ELR (cell line): ENCODE measurements around the gene RBM4B.
"Not testable (repeated sequence)": the region's sequence is repeated elsewhere in the genome, so short reads cannot be mapped to it uniquely, and the experiment has no call there.

ENCODE experiments used
- DNase-seq: peaks from one replicate; pipeline ENCODE4 v3.0.0-alpha.2; 2015; ENCODE audit warnings: low read depth

Gene RBM4B

GRCh38 chr11:66677599-66678375 lies at the start of gene RBM4B:
TSS of gene RBM4B (minus strand) at chr11:66677887. CDS start at chr11:66677079, 808 bp downstream.
- DNase-seq, result peak; percentile 96

GRCh38 chr11:66725647-66726046 lies 48.0 kb upstream of the RBM4B start:
- no peak for DNase-seq

GRCh38 chr11:66725114-66725513 lies 47.4 kb upstream of the RBM4B start:
- DNase-seq, result no peak

GRCh38 chr11:66724167-66724566 lies 46.5 kb upstream of the RBM4B start:
- DNase-seq, result not testable (repeated sequence)

- DNase-seq, result no peak
Measured at GRCh38 chr11:66723693-66724092, 46.0 kb upstream of the RBM4B start.

- DNase-seq, result no peak
Measured at GRCh38 chr11:66722745-66723651, 45.3 kb upstream of the RBM4B start.

GRCh38 chr11:66721939-66722338 lies 44.3 kb upstream of the RBM4B start:
- DNase-seq, result no peak

GRCh38 chr11:66720899-66721470 lies 43.3 kb upstream of the RBM4B start:
- DNase-seq, result no peak

- DNase-seq, result peak; percentile 65
Measured at GRCh38 chr11:66720223-66720898, 42.7 kb upstream of the RBM4B start.

GRCh38 chr11:66719111-66719872 lies 41.6 kb upstream of the RBM4B start:
- DNase-seq, result no peak

GRCh38 chr11:66718320-66718971 lies 40.8 kb upstream of the RBM4B start:
- DNase-seq, result no peak

- DNase-seq, result no peak
Measured at GRCh38 chr11:66717925-66718319, 40.2 kb upstream of the RBM4B start.

GRCh38 chr11:66716996-66717395 lies 39.3 kb upstream of the RBM4B start:
- no peak for DNase-seq

GRCh38 chr11:66715346-66716085 lies 37.8 kb upstream of the RBM4B start:
- DNase-seq, result no peak

- no peak for DNase-seq
Measured at GRCh38 chr11:66713746-66714480, 36.2 kb upstream of the RBM4B start.

GRCh38 chr11:66710384-66710930 lies 32.8 kb upstream of the RBM4B start:
- DNase-seq, result no peak

- DNase-seq, result no peak
Measured at GRCh38 chr11:66708701-66709100, 31.0 kb upstream of the RBM4B start.

GRCh38 chr11:66708094-66708493 lies 30.4 kb upstream of the RBM4B start:
- no peak for DNase-seq

GRCh38 chr11:66707486-66707885 lies 29.8 kb upstream of the RBM4B start:
- DNase-seq, result no peak
